Astrocyte of the cerebellum (primary cell): ENCODE results near the gene C19orf38.

ENCODE experiments used
- DNase-seq: peaks from one replicate; pipeline ENCODE4 v3.0.0-alpha.2; 2011; ENCODE audit warnings: low read depth
- H3K4me3 ChIP-seq: 2 replicates; pipeline ENCODE4 v1.5.1; 2011; ENCODE audit warnings: mild to moderate bottlenecking, low read depth, low read length, moderate library complexity
- in situ Hi-C: cut with HindIII; loops from 2 replicates; pipeline ENCODE4 v1.10.0; 2017; ENCODE audit warnings: low sequenced_read_pairs
- TF ChIP-seq, protein P1 (sequence below): IDR thresholded peaks from 2 replicates; pipeline ENCODE4 v1.5.1; 2012; ENCODE audit warnings: low read length, low read depth, moderate library complexity, mild to moderate bottlenecking; ENCODE audit errors: missing control alignments

Gene C19orf38

GRCh38 chr19:10830931-10831779 lies 17.1 kb upstream of the C19orf38 start:
- H3K4me3 ChIP-seq = no peak overlapping the region
- no peak for DNase-seq
- TF ChIP-seq, protein P1, sequence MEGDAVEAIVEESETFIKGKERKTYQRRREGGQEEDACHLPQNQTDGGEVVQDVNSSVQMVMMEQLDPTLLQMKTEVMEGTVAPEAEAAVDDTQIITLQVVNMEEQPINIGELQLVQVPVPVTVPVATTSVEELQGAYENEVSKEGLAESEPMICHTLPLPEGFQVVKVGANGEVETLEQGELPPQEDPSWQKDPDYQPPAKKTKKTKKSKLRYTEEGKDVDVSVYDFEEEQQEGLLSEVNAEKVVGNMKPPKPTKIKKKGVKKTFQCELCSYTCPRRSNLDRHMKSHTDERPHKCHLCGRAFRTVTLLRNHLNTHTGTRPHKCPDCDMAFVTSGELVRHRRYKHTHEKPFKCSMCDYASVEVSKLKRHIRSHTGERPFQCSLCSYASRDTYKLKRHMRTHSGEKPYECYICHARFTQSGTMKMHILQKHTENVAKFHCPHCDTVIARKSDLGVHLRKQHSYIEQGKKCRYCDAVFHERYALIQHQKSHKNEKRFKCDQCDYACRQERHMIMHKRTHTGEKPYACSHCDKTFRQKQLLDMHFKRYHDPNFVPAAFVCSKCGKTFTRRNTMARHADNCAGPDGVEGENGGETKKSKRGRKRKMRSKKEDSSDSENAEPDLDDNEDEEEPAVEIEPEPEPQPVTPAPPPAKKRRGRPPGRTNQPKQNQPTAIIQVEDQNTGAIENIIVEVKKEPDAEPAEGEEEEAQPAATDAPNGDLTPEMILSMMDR = no peak
- in situ Hi-C loops = no loop called here

DNA sequence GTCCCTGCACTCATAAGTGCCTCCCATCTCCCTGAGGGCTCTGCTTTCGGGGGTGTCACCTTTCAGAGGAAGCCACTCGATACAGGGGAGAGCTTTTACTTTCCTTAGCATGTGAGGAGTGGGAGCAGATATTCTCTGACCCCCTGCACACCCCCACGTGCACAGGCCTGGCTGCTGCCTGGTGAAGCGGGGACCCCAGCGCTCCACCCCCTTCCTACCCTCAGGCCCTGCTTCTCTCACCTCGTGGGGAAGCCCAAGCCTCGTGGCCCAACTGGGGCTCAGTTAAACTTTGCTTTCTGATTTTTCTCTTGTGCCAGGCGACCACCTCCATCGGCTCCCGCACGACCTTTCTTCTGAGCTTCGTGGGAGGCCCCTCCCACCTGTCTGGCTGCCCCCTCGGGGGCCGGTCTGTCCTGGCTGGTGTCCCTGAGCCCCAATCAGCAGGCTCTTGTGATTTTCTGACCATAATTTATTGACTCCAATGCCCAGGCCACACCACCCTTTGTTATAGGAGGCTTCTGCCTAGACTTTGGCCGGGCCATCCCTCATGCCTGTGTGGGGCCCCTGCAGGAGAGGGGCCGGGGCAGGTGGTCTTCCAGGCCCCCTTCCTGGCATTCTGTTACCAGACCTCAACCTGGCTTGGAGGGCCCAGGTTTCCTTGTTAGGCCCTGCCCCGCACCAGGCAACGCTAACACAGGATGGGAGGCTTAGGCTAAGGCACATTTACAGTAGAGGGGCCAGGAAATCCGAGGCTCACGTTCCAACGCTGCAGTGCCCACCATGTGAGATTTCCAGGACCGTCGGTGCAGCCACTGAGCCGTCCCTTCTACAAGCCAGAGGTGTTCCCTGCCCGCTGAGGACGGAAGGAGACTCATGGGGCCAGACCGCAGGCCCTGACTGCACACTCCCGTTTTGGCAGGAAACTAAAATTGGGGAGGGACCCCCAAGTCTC lies 16.0 kb upstream of the C19orf38 start:
- H3K4me3 ChIP-seq = no peak overlapping the region
- TF ChIP-seq, protein P1 = no peak
- no peak for DNase-seq
- in situ Hi-C loops = no loop called here

GRCh38 chr19:10832939-10833296 lies 15.3 kb upstream of the C19orf38 start:
- in situ Hi-C loops = no loop called here
- TF ChIP-seq, protein P1 = no peak
- DNase-seq = no peak
- no peak overlapping the region for H3K4me3 ChIP-seq

GRCh38 chr19:10835089-10835753 lies 13.0 kb upstream of the C19orf38 start:
- no peak for DNase-seq
- in situ Hi-C loops = no loop called here
- TF ChIP-seq, protein P1 = no peak
- H3K4me3 ChIP-seq = peak overlapping the region; percentile 67

- peak; percentile 98 for DNase-seq
- in situ Hi-C loops = no loop called here
- TF ChIP-seq, protein P1 = no peak
- H3K4me3 ChIP-seq = peak within 1 kb of the TSS; percentile 67
Observed at GRCh38 chr19:10835754-10836478, 12.3 kb upstream of the C19orf38 start, which contains the start of gene TMED1. TSS of gene TMED1 (minus strand) at chr19:10836212. CDS start at chr19:10836191, 21 bp downstream.
